Muscle of leg (tissue), 11 donors: Measurements from ENCODE around the gene INO80C. TPM values are rescaled to one million over a fixed set of nuclear protein-coding genes. Genes with fewer than 3 reads are reported as not detected.
"Not testable (repeated sequence)": the region's sequence is repeated elsewhere in the genome, so short reads cannot be mapped to it uniquely, and the experiment has no call there.

Source experiments
- DNase-seq: peaks from one replicate; pipeline ENCODE4 v3.0.0; 2013
- H3K27ac ChIP-seq: one replicate; pipeline ENCODE4 v1.5.1; 2013; ENCODE audit warnings: mild to moderate bottlenecking, low read length, control low read depth
- H3K27me3 ChIP-seq: one replicate; pipeline ENCODE4 v1.6.1; 2013; ENCODE audit warnings: low read length; ENCODE audit not compliant: control insufficient read depth, insufficient read depth
- H3K36me3 ChIP-seq: one replicate; pipeline ENCODE4 v1.6.1; 2013; ENCODE audit warnings: low read length; ENCODE audit not compliant: control insufficient read depth, insufficient read depth
- H3K4me1 ChIP-seq: one replicate; pipeline ENCODE4 v1.6.1; 2013; ENCODE audit warnings: low read length; ENCODE audit not compliant: control insufficient read depth, insufficient read depth
- H3K4me3 ChIP-seq: one replicate; pipeline ENCODE4 v1.5.1; 2013; ENCODE audit warnings: low read length, control low read depth
- H3K9me3 ChIP-seq: replicated peaks from 2 replicates; pipeline ENCODE4 v1.6.1; 2013; ENCODE audit warnings: low read depth, low read length; ENCODE audit not compliant: control insufficient read depth
- WGBS: methylation state at CpG from one replicate; pipeline ENCODE4 v1.1.5; 2013; ENCODE audit warnings: missing lambda C conversion rate; ENCODE audit not compliant: insufficient coverage; 5-methylcytosine and 5-hydroxymethylcytosine counted together
- polyA plus RNA-seq, 8 donors: library from polyadenylated mRNA; unstranded; fragments of 120-200 nt; gene quantifications; one replicate each; pipeline versions ENCODE4 v1.2.1 to v1.2.3, GENCODE V29; 2013; ENCODE audit warnings: inconsistent platforms in 1 of 8, low replicate concordance in 1 of 8; ENCODE audit not compliant: insufficient read length in 8 of 8, insufficient read depth in 1 of 8
- total RNA-seq: library from RNA; stranded (reverse); fragments of 120-200 nt; gene quantifications from one replicate; pipeline ENCODE4 v1.2.4, GENCODE V29; 2013

The INO80C gene
- total and polyA plus RNA-seq, 9 donors, result 5.4 to 33.4 (median 24.8) TPM

GRCh38 chr18:35453065-35453464, 44.7 kb downstream of the INO80C start:
- not testable (repeated sequence) for DNase-seq, H3K9me3 ChIP-seq, H3K27me3 ChIP-seq, H3K27ac ChIP-seq, H3K4me3 ChIP-seq, H3K4me1 ChIP-seq, H3K36me3 ChIP-seq
- WGBS, result 90% methylated on average over 3 of the region's 4 CpGs

- Histone ChIP-seq H3K4me1 (no peaks in the 10 kb centered on the region), H3K4me3 (no peak overlapping the region), H3K27ac (no peak overlapping the region), H3K9me3 (no peaks in the 10 kb centered on the region), H3K36me3 (no peaks in the 10 kb centered on the region), H3K27me3 (no peaks in the 10 kb centered on the region)
- WGBS, result no CpG with 5 or more reads among the region's 1 CpG
- DNase-seq, result no peak
These were observed 45.8 kb downstream of the INO80C start for GRCh38 chr18:35451916-35452315.

GRCh38 chr18:35451032-35451431, 46.7 kb downstream of the INO80C start:
- Histone ChIP-seq H3K9me3 (no peaks in the 10 kb centered on the region), H3K4me3 (no peak overlapping the region), H3K27me3 (no peaks in the 10 kb centered on the region), H3K27ac (no peak overlapping the region), H3K36me3 (no peaks in the 10 kb centered on the region), H3K4me1 (no peaks in the 10 kb centered on the region)
- no peak for DNase-seq
- WGBS, result 76% methylated on average over 2 of the region's 3 CpGs

- Histone ChIP-seq H3K9me3 (no peaks in the 10 kb centered on the region), H3K27ac (no peak overlapping the region), H3K36me3 (no peaks in the 10 kb centered on the region), H3K27me3 (no peaks in the 10 kb centered on the region), H3K4me1 (peaks cover 6% of the 10 kb centered on the region), H3K4me3 (no peak overlapping the region)
- no peak for DNase-seq
- 75% methylated on average over 1 of the region's 6 CpGs for whole genome bisulfite sequencing
These were observed 53.1 kb downstream of the INO80C start for GRCh38 chr18:35444636-35445035.

- no peak overlapping the region for H3K27ac ChIP-seq
- H3K36me3 ChIP-seq, result no peaks in the 10 kb centered on the region
- WGBS, result no CpG with 5 or more reads among the region's 2 CpGs
- no peaks in the 10 kb centered on the region for H3K9me3 ChIP-seq
- no peak overlapping the region for H3K4me3 ChIP-seq
- peaks cover 6% of the 10 kb centered on the region for H3K4me1 ChIP-seq
- no peaks in the 10 kb centered on the region for H3K27me3 ChIP-seq
- no peak for DNase-seq
These were observed 53.9 kb downstream of the INO80C start for GRCh38 chr18:35443847-35444246.

GRCh38 chr18:35443434-35443833, 54.3 kb downstream of the INO80C start:
- DNase-seq, result no peak

GRCh38 chr18:35442701-35443100, 55.1 kb downstream of the INO80C start:
- Histone ChIP-seq H3K27ac (no peak overlapping the region), H3K36me3 (no peaks in the 10 kb centered on the region), H3K27me3 (no peaks in the 10 kb centered on the region), H3K9me3 (no peaks in the 10 kb centered on the region), H3K4me1 (peaks cover 6% of the 10 kb centered on the region), H3K4me3 (no peak overlapping the region)
- no CpG with 5 or more reads among the region's 5 CpGs for WGBS
- no peak for DNase-seq

More at GRCh38 chr18:35443434-35443833, 54.3 kb downstream of the INO80C start:
- Histone ChIP-seq H3K4me1 (peaks cover 6% of the 10 kb centered on the region), H3K27ac (no peak overlapping the region), H3K9me3 (no peaks in the 10 kb centered on the region), H3K27me3 (no peaks in the 10 kb centered on the region), H3K36me3 (no peaks in the 10 kb centered on the region), H3K4me3 (no peak overlapping the region)
- 74% methylated on average over 2 of the region's 3 CpGs for WGBS

- H3K27me3 ChIP-seq, result no peaks in the 10 kb centered on the region
- H3K4me1 ChIP-seq, result peaks cover 6% of the 10 kb centered on the region
- no peak overlapping the region for H3K27ac ChIP-seq
- H3K36me3 ChIP-seq, result no peaks in the 10 kb centered on the region
- WGBS, result 46% methylated on average over 7 of the region's 9 CpGs
- H3K9me3 ChIP-seq, result no peaks in the 10 kb centered on the region
- no peak overlapping the region for H3K4me3 ChIP-seq
- no peak for DNase-seq
These were observed 55.7 kb downstream of the INO80C start for GRCh38 chr18:35441857-35442595.

GRCh38 chr18:35438480-35439234, 59.1 kb downstream of the INO80C start:
- DNase-seq, result no peak
- Histone ChIP-seq H3K4me1 (peaks cover 4% of the 10 kb centered on the region), H3K27ac (no peak overlapping the region), H3K27me3 (no peaks in the 10 kb centered on the region), H3K4me3 (no peak overlapping the region), H3K9me3 (no peaks in the 10 kb centered on the region), H3K36me3 (no peaks in the 10 kb centered on the region)
- WGBS, result no CpG with 5 or more reads among the region's 1 CpG

GRCh38 chr18:35437836-35438235, 59.9 kb downstream of the INO80C start:
- Histone ChIP-seq H3K4me3 (no peak overlapping the region), H3K9me3 (no peaks in the 10 kb centered on the region), H3K36me3 (no peaks in the 10 kb centered on the region), H3K27ac (no peak overlapping the region), H3K27me3 (no peaks in the 10 kb centered on the region), H3K4me1 (peaks cover 4% of the 10 kb centered on the region)
- 60% methylated on average over 1 of the region's 2 CpGs for WGBS
- DNase-seq, result no peak
